ENCODE measurements around the gene MAPK10.

Gene MAPK10

DNA sequence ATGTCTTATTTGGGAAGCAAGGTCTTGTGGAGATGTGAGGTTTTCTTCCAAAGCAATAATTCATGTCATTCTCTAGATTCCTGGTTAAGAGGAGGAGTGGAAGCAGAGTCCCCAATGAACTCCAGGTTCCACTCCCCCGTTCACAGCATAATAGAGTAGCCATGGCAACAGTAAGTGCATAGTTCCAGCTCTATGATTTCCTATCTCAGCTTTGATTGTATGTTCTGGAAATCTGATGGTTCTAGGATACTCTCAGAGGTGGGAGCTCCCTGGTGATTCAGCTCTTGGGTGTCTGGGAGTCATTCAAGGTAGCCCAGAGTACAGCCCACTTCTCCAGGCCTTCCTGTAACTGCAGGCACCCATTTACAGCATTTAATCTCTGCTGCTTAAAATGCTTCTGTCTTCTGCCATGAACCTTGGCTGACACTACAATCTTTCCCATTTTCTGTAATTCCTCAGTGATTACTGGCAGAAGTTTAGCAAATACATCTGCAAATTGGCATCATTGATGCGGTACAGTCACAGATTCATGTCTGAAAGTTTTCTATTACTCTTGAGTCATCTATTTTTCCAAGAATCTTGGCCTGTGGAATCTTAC is 242.0 kb downstream of the MAPK10 start:
- H4K20me1 ChIP-seq (ENCODE audit: insufficient read depth, low read length, poor library complexity, severe bottlenecking): no peaks in the 10 kb centered on the region
- H3K4me2 ChIP-seq (ENCODE audit: low read depth, low read length, poor library complexity, severe bottlenecking): no peak overlapping the region

DNA sequence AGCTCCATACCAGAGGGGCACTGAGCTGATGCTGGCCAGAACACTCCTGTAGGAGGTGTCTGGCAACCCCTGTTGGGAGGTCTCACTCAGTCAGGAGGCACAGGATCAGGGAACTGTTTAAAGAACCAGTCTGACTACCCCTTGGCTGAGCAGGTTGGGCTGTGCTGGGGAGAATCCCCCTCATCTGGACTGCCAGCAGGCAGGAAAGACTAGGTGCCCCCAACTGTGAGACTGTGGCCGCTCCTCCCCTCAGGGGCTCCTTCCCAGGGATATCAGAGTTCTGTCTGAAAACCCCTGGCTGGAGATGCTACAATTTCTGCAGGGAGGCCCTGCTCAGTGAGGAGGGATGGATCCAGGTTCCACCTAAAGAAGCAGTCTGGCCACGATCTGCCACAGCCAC is 245.3 kb downstream of the MAPK10 start:
- Histone ChIP-seq H3K9me3 (ENCODE audit: insufficient read depth, low read depth, low read length) (no peaks in the 10 kb centered on the region), H3F3A (ENCODE audit: low read depth) (no peaks in the 10 kb centered on the region), H3K9me2 (replicated peaks; ENCODE audit: low read depth, low read length) (no peaks in the 10 kb centered on the region), H3K4me3 (ENCODE audit: low read length, poor library complexity, severe bottlenecking) (no peak overlapping the region), H3K27me3 (ENCODE audit: insufficient read depth, low read length, poor library complexity, severe bottlenecking) (no peaks in the 10 kb centered on the region), H3K79me2 (ENCODE audit: insufficient read depth, low read length) (no peaks in the 10 kb centered on the region), H3K36me3 (ENCODE audit: insufficient read depth, low read length) (no peaks in the 10 kb centered on the region), H3K4me1 (ENCODE audit: insufficient read depth, low read length, poor library complexity, severe bottlenecking) (no peaks in the 10 kb centered on the region), H2AFZ (ENCODE audit: low read length) (no peak overlapping the region), H3K4me2 (ENCODE audit: low read depth, low read length, poor library complexity, severe bottlenecking) (no peak overlapping the region), H3K9ac (ENCODE audit: low read depth, low read length, poor library complexity, severe bottlenecking) (no peak overlapping the region), H4K20me1 (ENCODE audit: insufficient read depth, low read length, poor library complexity, severe bottlenecking) (no peaks in the 10 kb centered on the region)
- no peak for TF ChIP-seq EZH2phosphoT487 (IDR thresholded peaks at IDR 0.05; ENCODE audit: borderline replicate concordance)
- TF ChIP-seq, protein P1, sequence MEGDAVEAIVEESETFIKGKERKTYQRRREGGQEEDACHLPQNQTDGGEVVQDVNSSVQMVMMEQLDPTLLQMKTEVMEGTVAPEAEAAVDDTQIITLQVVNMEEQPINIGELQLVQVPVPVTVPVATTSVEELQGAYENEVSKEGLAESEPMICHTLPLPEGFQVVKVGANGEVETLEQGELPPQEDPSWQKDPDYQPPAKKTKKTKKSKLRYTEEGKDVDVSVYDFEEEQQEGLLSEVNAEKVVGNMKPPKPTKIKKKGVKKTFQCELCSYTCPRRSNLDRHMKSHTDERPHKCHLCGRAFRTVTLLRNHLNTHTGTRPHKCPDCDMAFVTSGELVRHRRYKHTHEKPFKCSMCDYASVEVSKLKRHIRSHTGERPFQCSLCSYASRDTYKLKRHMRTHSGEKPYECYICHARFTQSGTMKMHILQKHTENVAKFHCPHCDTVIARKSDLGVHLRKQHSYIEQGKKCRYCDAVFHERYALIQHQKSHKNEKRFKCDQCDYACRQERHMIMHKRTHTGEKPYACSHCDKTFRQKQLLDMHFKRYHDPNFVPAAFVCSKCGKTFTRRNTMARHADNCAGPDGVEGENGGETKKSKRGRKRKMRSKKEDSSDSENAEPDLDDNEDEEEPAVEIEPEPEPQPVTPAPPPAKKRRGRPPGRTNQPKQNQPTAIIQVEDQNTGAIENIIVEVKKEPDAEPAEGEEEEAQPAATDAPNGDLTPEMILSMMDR (conservative IDR thresholded peaks at IDR 0.05; ENCODE audit: low read length): no peak

More for the DNA sequence above, 242.0 kb downstream of the MAPK10 start:
- Histone ChIP-seq H3F3A (ENCODE audit: low read depth) (no peaks in the 10 kb centered on the region), H2AFZ (ENCODE audit: low read length) (no peak overlapping the region), H3K79me2 (ENCODE audit: insufficient read depth, low read length) (no peaks in the 10 kb centered on the region), H3K9me3 (ENCODE audit: insufficient read depth, low read depth, low read length) (no peaks in the 10 kb centered on the region), H3K9me2 (replicated peaks; ENCODE audit: low read depth, low read length) (no peaks in the 10 kb centered on the region), H3K4me1 (ENCODE audit: insufficient read depth, low read length, poor library complexity, severe bottlenecking) (no peaks in the 10 kb centered on the region), H3K27me3 (ENCODE audit: insufficient read depth, low read length, poor library complexity, severe bottlenecking) (no peaks in the 10 kb centered on the region), H3K9ac (ENCODE audit: low read depth, low read length, poor library complexity, severe bottlenecking) (no peak overlapping the region), H3K4me3 (ENCODE audit: low read length, poor library complexity, severe bottlenecking) (no peak overlapping the region), H3K36me3 (ENCODE audit: insufficient read depth, low read length) (no peaks in the 10 kb centered on the region)
- TF ChIP-seq, protein P1 (conservative IDR thresholded peaks at IDR 0.05; ENCODE audit: low read length): no peak
- TF ChIP-seq EZH2phosphoT487 (IDR thresholded peaks at IDR 0.05; ENCODE audit: borderline replicate concordance): no peak

DNA sequence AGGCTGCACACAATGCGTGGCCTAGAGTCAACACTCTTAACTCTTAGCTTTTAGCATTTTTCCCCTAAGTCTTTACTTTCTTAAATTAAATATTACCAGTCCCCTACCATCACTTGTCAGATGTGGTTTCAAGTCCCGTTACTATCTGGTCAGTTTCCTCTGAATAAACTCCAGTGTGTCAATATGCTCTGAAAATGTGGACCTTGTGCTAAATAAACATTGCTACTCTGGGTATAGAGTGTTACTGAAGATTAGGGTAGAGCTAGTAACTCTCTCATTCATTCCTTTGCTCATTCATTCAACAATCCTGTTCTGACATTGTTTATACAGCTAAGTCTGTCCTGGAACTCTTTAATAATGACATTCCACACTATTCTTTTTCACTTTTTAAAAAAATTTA is 251.0 kb downstream of the MAPK10 start:
- H3F3A ChIP-seq (ENCODE audit: low read depth): no peaks in the 10 kb centered on the region
- TF ChIP-seq EZH2phosphoT487 (IDR thresholded peaks at IDR 0.05; ENCODE audit: borderline replicate concordance): no peak
- TF ChIP-seq, protein P1 (conservative IDR thresholded peaks at IDR 0.05; ENCODE audit: low read length): no peak

More for the DNA sequence above, 251.0 kb downstream of the MAPK10 start:
- no peaks in the 10 kb centered on the region for H3K9me2 ChIP-seq (replicated peaks; ENCODE audit: low read depth, low read length)
- H3K4me2 ChIP-seq (ENCODE audit: low read depth, low read length, poor library complexity, severe bottlenecking): no peak overlapping the region
- H3K4me3 ChIP-seq (ENCODE audit: low read length, poor library complexity, severe bottlenecking): no peak overlapping the region
- no peaks in the 10 kb centered on the region for H3K4me1 ChIP-seq (ENCODE audit: insufficient read depth, low read length, poor library complexity, severe bottlenecking)
- H4K20me1 ChIP-seq (ENCODE audit: insufficient read depth, low read length, poor library complexity, severe bottlenecking): no peaks in the 10 kb centered on the region
- H3K9ac ChIP-seq (ENCODE audit: low read depth, low read length, poor library complexity, severe bottlenecking): no peak overlapping the region
- no peak overlapping the region for H2AFZ ChIP-seq (ENCODE audit: low read length)
- no peaks in the 10 kb centered on the region for H3K27me3 ChIP-seq (ENCODE audit: insufficient read depth, low read length, poor library complexity, severe bottlenecking)
- H3K9me3 ChIP-seq (ENCODE audit: insufficient read depth, low read depth, low read length): no peaks in the 10 kb centered on the region
- no peaks in the 10 kb centered on the region for H3K79me2 ChIP-seq (ENCODE audit: insufficient read depth, low read length)
- no peaks in the 10 kb centered on the region for H3K36me3 ChIP-seq (ENCODE audit: insufficient read depth, low read length)

All from Loucy (cell line).